Inflammatory macrophage (primary cell): ENCODE data around the gene SLC66A2.

Experiments
- DNase-seq, 2 donors: peaks; one replicate each; pipeline ENCODE4 v3.0.0-alpha.2; 2020 to 2022

Gene SLC66A2

DNA sequence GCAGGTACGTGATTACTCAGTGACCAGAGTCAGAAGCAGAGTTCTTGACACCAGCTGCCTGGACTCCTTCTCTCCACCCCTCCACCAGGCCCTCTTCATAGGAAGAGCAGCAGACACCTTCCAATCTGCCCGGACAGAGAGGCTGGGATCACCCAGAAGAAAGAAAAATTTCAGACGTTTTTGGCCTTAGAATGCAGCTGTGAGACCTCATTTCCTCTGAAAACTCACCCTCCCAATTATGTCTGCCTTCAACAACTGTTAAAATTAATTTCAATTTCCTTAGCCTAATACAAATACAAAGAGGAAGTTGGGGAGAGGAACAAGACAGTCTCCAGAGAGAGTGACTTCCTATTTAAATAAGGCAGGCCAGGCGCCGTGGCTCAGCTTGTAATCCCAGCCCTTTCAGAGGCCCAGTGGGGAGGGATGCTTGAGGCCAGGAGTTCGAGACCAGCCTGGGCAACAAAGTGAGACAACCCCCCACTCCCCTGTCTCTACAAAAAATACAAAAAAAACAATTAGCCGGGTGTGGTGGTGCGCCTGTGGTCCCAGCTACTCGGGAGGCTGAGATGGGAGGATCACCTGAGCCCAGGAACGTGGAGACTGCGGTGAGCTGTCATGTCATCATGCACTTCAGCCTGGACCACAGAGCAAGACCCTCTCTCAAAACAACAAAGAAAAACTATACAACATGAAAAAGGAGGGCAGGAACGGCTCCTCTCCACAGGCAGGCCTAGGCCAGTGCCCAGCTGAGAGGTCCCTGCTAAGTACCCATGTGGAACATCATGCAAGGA, 1.6 kb downstream of the SLC66A2 start:
- DNase-seq: peak; percentile 89

DNA sequence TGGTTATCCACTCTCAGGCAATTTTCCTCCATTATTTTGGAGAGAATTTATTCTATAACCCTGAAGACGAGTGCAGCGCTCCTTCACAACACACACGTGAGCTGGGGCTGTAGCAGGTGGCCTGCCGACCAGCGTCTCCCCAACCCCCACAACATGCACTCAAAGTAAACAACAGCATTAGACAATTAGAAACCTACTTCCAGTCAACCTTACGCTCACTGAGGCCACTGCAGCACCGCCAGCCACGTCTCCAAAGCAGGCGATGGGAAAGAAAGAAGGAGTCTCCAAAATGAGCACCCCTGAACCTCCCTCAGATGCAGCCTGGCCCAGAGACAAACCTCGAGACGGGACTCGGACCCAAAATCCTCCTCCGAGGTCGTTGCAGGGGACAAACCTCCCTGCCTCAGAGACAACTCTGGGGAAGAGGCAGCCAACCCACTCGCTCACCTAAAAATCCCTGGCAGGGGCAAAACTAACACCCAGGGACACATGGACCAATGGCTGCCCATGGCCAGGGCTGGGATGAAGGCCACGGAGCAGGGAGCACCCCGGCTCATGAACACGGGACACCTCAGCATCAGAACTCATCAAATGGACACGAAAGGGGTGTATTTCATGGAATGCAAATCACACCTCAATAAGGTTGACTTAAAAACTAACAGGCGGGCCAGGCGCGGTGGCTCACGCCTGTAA, 2.6 kb downstream of the SLC66A2 start:
- no peak for DNase-seq

DNA sequence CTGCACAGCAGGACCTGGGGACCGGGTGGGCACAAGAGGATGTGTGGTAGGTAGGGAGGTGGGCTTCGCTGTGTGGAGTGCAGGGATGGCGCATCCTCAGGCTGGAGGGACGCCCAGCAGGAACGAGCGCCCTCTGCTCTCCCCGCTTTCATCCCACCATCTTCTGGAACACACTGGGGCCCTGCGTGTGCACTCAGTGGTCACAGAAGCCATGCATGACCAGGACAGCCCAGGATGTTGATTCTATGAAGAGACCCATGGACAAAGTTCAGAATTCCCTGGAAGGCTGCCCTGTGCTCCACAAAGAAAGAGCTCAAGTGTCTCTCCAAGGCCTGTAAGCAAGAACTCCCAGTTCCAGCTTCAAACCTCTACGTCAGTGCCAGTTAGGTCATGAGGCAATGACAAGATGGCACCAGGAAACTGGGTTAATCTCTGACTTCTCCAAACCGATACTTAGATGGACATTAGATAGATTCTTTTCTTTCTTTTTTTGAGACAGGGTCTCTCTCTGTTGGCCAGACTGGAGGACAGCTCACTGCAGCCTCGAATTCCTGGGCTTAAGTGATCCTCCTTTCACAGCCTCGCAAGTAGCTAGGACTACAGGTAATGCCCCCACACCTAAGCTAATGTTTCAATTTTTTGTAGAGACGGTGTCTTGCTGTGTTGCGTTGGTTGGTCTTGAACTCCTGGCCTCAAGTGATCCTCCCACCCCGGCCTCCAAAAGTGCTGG, 3.4 kb downstream of the SLC66A2 start:
- no peak for DNase-seq

DNA sequence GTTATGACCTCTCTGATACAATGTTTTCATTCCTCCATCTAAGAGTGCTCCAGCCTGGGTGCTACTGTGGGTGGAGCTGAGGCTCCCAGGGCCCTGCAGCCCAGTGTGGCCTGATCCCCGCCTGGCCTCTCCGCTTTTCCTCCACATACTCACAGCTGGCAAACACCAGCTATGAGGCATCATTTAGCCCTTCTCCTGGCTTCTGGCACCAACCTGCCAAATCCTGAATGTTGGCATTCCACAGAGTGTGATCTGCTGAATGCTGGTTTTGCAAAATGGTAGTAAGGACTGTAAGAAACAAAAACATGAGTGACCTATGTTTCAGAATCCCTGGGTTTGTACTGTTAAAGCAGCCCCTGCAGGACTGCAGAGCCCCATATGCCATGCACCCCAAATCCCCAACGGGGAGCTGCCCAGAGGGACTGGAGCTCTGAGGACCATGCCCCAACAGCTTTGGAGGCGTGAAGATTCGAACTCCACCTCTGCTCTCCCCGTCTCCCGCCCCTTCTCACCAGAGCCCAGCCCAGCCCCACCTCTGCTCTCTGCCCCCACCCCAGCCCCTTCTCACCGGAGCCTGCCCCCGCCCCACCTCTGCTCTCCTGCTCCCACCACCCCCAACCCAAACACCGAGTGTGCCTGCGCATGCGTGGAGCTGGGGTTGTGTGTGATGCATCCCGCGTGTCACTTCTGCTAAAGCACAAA, 4.2 kb downstream of the SLC66A2 start:
- DNase-seq: no peak

DNA sequence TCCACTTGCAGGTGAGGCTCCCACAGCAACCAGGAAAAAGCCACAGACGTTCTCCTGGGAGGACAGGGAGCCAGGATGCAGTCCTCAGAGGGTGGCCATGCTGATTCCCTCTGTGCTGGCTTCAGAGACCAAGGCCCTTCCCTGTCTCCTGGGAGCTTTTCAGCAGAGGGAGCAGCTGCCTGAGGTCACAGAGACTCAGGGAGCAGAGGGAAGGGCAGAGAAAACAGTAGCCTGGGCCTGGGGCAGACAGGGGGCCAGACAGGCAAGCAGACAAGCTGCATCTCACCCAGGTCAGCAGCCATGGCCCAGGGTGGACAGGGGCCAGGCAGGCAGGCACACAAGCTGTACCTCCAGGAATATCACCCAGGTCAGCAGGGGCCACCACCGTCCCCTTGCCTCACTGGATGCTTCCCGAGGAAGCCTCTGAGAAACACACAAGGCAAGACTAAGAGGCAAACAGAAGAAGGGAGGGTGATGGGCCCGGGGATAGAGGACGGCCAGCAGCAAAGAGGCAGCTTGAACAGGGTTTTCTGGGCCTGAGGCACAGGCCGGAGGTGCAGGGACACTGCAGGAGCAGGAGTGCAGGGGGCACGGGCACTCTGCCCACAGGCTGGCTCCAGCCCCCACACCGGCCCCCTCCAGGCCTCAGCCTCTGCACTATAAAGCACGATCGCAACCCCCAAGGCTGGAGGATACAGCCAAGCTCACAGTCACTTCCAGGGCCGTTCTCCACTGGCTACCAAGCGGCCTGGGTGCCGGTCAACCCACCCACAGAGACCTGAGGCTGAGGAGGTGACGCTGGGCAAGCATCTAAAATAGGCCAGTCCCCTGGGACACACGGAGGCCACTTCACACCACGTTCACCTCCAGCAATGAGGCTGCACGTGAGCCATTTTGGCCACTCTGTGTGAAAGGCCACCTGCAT, 6.1 kb downstream of the SLC66A2 start:
- no peak for DNase-seq

DNA sequence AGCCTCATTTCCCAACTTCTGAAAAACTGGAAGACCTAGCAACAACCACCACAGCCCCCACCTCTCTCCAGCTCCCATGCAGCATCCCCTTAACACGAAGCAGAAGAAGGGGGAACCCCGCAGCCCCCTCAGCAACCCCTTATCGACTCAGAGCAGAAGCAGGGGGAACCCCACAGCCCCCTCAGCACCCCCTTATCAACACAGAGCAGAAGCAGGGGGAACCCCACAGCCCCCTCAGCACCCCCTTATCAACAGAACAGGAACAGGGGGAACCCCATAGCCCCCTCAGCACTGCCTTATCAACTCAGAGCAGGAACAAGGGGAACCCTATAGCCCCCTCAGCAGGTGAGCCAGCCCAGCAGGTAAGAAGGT, 6.7 kb downstream of the SLC66A2 start:
- DNase-seq: no peak

DNA sequence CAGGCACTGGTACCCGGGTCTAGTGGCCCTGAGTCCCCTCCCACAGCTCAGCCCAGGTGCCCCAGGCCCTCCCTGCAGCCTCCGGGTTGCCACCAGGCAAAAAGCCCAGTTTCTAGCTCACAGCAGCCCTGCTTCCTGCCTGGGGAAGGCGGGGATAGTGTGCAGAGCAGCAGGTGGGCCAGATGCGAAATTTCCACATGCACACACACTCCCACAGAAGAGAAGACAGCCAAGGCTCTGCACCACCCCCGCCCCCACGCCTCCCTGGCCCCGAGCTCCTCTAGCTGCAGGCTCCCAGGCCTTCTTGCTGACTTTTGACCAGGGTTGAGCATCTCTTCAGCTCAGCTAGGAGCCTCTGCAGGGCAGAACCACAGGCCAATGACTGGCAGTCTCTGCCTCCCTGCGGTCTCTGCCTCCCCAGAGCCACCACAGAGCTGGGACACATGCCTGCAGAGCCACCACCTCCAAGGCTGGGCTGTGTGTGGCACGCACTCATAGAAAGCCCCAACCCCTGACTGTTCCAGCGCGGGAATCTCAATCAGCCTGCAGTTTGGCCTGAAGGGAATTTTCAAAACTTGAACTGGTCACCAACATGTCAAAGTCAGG, 7.2 kb downstream of the SLC66A2 start:
- DNase-seq: peak in 1 of 2 donors; percentile 25

DNA sequence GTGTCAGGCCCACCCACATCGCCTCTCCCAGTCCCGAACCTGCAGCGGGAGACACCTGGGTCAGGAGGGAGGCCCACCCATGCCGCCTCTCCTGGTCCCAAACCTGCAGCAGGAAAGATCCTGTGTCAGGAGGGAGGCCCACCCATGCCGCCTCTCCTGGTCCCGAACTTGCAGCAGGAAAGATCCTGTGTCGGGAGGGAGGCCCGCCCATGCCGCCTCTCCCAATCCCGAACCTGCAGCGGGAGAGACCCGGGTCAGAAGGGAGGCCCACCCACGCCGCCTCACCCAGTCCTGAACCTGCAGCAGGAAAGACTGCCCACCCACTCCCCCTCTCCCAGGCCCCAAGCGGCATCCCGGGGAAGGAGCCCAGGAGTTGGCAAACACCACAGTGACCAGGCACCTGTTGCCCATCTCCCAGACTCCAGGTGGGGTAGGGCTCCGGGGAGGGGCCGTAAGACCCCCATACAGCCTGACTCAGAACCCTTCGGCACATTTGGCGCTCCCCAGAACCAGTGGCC, 7.8 kb downstream of the SLC66A2 start:
- DNase-seq: no peak

DNA sequence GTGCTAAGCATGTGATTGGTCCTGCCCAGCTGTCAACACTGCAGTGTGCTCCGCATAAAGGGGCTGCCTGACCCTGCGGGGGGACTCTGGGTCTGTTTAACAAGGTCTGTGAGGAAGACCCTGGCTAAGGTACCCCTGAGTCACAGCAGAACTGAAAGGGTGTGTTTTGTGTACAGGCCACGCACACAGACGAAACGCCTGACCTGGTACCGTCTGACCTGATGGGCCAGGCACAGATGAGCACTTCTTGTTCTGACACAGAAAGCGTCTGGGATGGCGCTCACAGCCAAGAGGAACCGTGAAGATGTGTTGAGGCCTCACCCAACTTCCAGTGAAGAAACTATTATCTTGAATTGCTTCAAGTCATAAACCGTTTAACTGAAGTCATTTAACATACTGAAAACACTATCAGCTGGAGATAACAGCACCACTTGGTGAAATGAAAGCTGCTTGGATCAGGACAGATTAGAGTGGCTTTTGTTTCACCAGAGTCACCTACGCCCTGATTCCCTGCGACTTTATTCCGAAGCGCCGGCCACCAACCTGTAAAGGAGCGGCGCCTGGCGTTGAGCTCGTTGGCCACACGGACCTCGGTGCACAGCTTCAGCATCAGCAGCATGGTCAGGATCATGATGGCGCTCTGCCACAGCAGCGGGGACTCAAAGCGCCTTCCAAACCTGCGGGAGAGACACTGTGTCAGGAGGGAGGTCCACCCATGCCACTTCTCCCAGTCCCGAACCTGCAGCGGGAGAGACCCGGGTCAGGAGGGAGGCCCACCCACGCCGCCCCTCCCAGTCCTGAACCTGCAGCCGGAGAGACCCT, 8.5 kb downstream of the SLC66A2 start:
- DNase-seq: no peak

DNA sequence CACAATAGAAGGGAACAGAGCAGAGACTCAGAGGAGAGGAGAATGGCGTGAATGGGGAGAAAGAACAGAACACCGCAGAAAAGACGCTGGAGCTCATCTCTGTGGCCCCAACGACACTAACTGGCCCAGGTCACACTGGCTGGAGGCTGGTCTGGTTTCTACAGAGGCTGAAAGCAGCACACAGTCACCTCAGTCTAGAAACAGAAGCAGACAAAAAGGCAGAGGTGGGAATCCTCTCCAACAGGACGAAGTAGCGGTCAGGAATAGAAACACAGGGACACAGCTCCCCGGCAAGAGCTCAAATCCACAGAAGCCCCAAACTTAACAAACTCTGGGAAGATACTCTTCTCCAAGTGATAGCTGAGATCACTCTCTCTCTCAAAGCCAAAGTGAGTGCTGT, 9.2 kb downstream of the SLC66A2 start:
- DNase-seq: no peak

DNA sequence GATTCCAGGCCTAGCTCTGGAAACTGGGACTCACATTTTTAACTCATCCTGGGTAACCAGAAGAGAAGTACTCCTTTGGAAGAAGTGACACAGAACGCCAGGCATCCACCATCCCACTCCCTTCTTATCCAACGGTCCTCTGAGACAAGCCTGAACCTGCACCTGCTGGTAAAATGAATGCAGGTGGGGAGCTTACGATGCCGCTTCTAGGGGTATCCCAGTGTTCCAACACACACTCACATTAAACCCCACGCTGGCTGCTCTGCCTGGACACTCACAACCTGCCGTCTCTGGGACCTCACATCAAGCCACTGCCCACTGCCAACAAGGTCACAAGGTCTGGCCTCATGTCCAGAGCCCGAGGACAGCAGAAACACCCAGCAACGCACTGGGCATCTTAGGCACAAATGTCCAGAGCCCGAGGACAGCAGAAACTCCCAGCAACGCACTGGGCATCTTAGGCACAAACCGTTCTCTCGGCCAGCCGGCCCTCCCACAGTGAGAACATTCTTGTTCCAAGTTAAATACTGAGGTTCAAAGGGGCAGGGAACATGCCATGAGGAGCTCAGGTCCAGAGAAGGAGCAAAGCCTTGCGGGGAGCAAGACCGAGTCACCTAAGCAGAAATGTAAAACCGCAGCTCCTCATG, 9.9 kb downstream of the SLC66A2 start:
- DNase-seq: no peak

DNA sequence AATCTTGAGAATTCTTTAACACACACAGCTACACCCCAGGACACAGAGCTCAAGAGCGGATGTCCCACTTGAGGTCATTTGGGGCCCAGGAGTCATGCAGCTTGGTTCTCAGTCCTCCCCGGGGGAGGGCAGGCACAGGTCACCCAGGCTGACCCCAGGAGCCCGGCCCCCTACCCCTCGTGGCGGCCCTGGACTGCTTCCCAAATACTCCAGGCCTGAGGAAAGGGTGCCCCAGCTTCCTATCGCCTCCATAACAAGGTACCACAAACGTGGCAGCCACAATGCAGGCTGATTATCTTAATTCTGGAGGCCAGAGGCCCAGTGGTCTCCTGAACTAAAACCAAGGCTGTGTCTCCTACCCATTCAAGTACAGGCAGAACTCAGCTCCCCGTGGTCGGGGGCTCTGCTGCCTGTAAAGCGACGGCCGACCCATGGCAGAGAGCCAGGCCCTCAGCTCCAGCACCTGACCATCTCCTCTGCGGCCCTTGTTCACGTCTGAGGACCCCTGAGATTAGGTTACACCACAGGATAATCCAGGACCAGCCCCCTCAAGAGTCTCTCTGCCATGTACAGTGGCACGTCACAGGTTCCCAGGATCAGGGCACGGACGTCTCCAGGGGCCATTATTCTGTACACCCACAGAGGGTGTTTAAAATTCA, 10.5 kb downstream of the SLC66A2 start:
- no peak for DNase-seq

DNA sequence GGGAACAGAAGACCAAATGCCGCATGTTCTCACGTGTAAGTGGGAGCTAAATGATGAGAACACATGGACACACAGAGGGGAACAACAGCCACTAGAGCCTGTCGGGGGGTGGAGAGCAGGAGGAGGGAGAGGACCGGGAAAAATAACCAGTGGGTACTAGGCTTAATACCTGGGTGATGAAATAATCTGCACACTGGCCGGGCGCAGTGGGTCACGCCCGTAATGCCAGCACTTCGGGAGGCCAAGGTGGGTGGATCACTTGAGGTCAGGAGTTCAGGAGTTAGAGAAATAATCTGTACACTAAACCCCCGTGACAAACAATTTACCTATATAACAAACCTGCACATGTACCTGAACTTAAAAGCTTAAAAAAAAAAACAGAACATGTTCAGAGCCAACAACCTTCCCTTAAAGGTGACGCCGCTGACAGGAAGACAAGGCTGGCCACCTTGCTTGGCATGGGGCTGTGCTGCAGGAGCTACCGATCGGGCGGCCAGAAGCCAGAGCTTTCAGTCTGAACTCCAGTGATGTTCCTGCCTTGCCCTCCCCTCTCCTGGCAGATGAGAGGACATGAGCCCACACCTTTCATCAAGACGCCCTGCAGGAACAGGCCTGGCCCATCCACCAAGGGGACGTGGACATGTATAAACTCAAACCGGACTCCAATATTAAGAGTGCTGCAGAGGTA, 11.2 kb downstream of the SLC66A2 start:
- no peak for DNase-seq

DNA sequence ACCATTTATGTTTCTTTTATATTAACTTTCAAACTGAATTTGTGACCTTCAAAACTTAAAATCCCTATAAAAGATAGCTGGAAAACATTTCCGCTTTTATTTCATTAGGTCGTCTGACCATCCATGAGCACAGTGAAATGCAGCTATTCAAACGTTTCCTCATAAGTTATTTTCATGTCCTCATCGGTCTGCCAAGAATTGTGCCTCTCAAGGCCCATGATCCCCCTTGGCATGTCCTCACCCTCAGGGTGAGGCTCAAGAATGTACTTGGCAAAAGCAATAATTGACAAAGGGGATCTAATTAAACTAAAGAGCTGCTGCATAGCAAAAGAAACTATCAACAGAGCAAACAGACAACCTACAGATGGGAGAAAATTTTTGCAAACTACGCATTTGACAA, 12.4 kb downstream of the SLC66A2 start:
- no peak for DNase-seq

DNA sequence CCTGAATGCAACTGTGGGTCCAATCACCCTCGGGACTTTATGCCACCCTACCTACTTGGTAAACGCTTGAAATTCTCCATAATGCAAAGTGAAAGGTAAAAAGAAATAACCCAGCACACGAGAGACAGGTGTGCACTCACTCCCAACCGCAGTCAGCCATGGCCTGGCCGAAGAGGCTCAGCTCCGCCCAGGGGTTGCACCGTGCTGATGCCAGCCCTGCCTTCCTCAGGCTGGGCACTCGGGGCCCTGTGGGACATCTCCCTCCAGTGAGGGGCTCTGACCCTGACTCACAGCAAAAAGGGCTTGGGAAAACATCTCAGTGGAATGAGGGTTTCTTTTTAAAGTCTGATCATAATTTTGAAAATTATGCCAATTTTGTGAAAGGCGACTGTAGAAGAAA, 13.3 kb downstream of the SLC66A2 start:
- no peak for DNase-seq

DNA sequence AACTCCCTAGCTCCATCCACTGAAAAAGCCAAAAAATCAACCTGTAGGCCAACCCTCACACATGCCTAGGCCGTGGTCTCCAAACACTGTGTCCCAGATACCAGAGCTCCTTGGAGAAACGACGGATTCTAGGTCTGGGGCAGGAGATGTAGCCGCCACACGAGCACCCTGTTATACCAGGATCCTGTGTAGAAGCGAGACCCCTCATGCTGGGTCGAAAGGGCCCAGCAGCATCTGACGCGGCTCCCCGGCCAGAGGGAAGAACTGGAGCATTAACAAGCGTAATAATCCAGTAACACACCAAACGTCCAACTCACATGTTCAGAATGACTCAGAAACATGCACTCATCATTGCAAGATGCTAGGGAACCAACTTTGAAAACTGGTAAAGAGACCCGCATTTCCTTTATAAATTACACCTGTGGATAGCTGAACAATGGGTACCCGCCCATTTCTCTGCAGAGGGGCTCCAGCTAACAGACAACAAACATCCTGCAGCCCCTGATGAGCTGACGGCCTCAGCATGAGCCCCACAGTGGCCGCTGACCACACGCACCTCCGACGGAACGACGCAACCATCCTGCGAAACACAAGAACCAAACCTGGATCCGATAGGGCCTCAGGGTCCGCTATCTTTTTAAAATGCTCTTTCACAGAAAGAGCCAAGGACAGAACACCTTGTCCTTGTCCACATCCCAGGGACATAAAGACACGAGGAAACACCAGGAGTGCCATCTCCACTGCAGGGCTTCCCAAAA, 14.2 kb downstream of the SLC66A2 start:
- DNase-seq: no peak

DNA sequence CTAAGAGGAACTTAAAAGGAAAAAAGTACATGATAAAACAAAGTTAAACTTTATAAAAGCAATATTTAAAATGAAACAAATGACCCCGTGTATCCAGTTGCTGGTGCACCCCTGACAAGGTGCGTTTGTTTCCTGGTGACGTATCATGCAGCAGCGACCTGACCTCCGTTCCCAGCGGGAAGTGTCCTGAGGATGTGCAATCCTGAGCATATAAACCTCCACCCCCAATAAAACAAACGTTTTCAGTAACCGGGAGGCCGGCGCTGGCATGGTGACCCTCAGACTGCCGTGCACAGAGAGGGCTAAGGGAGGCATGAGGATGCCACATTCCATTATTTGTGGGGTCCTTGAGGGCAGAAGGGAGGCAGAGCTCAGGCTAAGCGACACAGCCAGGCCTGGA, 14.8 kb downstream of the SLC66A2 start:
- DNase-seq: no peak

DNA sequence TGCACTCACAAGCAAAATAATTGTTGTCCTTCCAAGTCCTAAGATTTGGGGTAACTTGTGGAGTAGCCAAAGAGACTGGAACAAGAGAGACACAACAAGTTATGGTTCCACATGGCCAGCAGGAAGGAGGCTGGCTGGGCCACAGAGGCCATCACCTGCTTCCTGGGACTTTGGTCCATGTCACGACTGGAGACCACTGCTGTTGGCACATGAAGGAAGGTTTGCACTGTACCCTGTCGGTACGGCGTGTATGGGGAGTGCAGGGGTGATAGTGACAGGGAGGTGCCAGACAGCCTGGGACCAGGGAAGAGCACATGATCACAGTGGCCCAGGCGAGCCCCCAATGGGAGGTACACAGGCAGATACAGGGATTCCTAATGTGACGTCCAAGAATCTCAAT, 15.5 kb downstream of the SLC66A2 start:
- DNase-seq: no peak
